Astrocyte (in vitro differentiated cells and primary cell): ENCODE measurements around the gene TRPM4. TPM values are rescaled to one million over a fixed set of nuclear protein-coding genes. Genes with fewer than 3 reads are reported as not detected.

Source experiments
- DNase-seq: peaks from one replicate; pipeline ENCODE4 v3.0.0-alpha.2; 2010; ENCODE audit warnings: low read depth
- FAIRE-seq: peaks from 2 replicates; lab custom pipeline; 2011; peaks lifted over from hg19 to GRCh38; lab: Jason Lieb, UNC
- H2AFZ ChIP-seq: 2 replicates; pipeline ENCODE4 v1.6.0; 2012; ENCODE audit warnings: low read depth, low read length, inconsistent platforms
- H3K27ac ChIP-seq: 2 replicates; pipeline ENCODE4 v1.5.1; 2011; ENCODE audit warnings: low read depth, low read length, inconsistent platforms
- H3K27me3 ChIP-seq: 2 replicates; pipeline ENCODE4 v1.6.0; 2011; ENCODE audit warnings: low read length, inconsistent platforms; ENCODE audit not compliant: insufficient read depth
- H3K36me3 ChIP-seq: 2 replicates; pipeline ENCODE4 v1.5.1; 2011; ENCODE audit warnings: low read length, inconsistent platforms; ENCODE audit not compliant: insufficient read depth
- H3K4me1 ChIP-seq: 2 replicates; pipeline ENCODE4 v1.5.1; 2011; ENCODE audit warnings: low read length, inconsistent platforms; ENCODE audit not compliant: insufficient read depth
- H3K4me2 ChIP-seq: 2 replicates; pipeline ENCODE4 v1.6.0; 2012; ENCODE audit warnings: low read length, inconsistent platforms
- H3K4me3 ChIP-seq: 2 replicates; pipeline ENCODE4 v1.5.1; 2011; ENCODE audit warnings: low read depth, mild to moderate bottlenecking, low read length, inconsistent platforms; ENCODE audit not compliant: insufficient read depth
- H3K79me2 ChIP-seq: 2 replicates; pipeline ENCODE4 v1.6.0; 2012; ENCODE audit warnings: mild to moderate bottlenecking, low read length, inconsistent platforms; ENCODE audit not compliant: insufficient read depth
- H3K9ac ChIP-seq: 2 replicates; pipeline ENCODE4 v1.6.0; 2012; ENCODE audit warnings: mild to moderate bottlenecking, low read length, inconsistent platforms
- H3K9me3 ChIP-seq: 2 replicates; pipeline ENCODE4 v1.5.1; 2012; ENCODE audit warnings: low read depth, mild to moderate bottlenecking, low read length, inconsistent platforms; ENCODE audit not compliant: insufficient read depth
- H4K20me1 ChIP-seq: 2 replicates; pipeline ENCODE4 v1.6.0; 2012; ENCODE audit warnings: low read length, inconsistent platforms; ENCODE audit not compliant: insufficient read depth
- H3K27ac Mint-ChIP-seq: one replicate; pipeline ENCODE4 v1.8.0; 2021; ENCODE audit warnings: mild to moderate bottlenecking, mixed read lengths; ENCODE audit not compliant: unreplicated experiment
- H3K27me3 Mint-ChIP-seq: one replicate; pipeline ENCODE4 v1.8.0; 2021; ENCODE audit warnings: low read depth, mixed read lengths; ENCODE audit not compliant: unreplicated experiment
- H3K36me3 Mint-ChIP-seq: one replicate; pipeline ENCODE4 v1.8.0; 2021; ENCODE audit warnings: low read depth, mixed read lengths; ENCODE audit not compliant: unreplicated experiment
- H3K4me1 Mint-ChIP-seq: one replicate; pipeline ENCODE4 v1.8.0; 2021; ENCODE audit warnings: low read depth, mixed read lengths; ENCODE audit not compliant: unreplicated experiment
- H3K4me3 Mint-ChIP-seq: one replicate; pipeline ENCODE4 v1.8.0; 2021; ENCODE audit warnings: mild to moderate bottlenecking, moderate library complexity, mixed read lengths; ENCODE audit not compliant: unreplicated experiment
- H3K9me3 Mint-ChIP-seq: one replicate; pipeline ENCODE4 v1.8.0; 2021; ENCODE audit warnings: mild to moderate bottlenecking, mixed read lengths; ENCODE audit not compliant: unreplicated experiment
- CTCF ChIP-seq: IDR thresholded peaks from 2 replicates; pipeline ENCODE4 v1.5.1; 2011; ENCODE audit warnings: low read depth, mild to moderate bottlenecking, inconsistent platforms, low read length, moderate library complexity; ENCODE audit not compliant: insufficient read depth
- EZH2 ChIP-seq: IDR thresholded peaks from 2 replicates; pipeline ENCODE4 v1.6.1; 2012; ENCODE audit warnings: mild to moderate bottlenecking, low read length, inconsistent platforms; ENCODE audit not compliant: insufficient read depth
- total RNA-seq: library from RNA; stranded (reverse); gene quantifications from 2 replicates; pipeline ENCODE4 v1.2.1, GENCODE V29; 2021

The TRPM4 gene
- total RNA-seq, 1 donor from 2014 or later, result 26.3 TPM

DNA sequence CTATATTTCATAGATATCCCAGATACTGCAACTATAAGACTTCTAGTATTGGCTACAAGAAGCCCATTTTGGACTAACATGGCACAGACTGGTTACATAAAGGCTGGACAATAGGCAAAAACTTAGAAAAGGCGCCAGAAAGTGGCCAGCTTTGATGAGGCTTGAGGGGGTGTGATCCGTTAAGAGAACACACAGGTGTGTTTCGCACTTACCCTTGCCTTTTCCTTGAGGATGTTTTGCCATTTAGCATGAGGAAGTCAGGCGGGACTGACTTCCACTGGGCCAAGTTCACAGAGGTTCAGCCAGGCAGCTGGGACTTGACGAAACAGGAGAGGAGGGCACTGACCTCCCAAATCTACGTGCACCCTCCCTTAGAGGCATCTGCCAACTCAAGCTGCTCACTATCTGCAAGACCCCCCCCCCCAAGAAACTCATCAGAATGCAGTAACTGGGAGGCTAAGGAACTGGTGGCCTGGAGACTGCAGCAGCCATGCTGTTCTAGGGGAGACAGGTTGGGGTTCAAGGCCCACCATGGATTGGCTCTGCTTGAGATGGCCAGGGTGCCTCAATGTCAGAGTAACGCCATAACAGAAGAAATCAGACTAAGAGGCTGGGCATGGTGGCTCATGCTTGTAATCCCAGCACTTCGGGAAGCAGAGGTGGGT, 47.9 kb upstream of the TRPM4 start:
- Mint-ChIP-seq H3K4me3 (no peak overlapping the region), H3K9me3 (peaks cover 2% of the 10 kb centered on the region), H3K27me3 (no peaks in the 10 kb centered on the region), H3K4me1 (peaks cover 19% of the 10 kb centered on the region), H3K27ac (no peak overlapping the region), H3K36me3 (peaks cover 32% of the 10 kb centered on the region)
- Histone ChIP-seq H4K20me1 (peaks cover 58% of the 10 kb centered on the region), H3K9ac (no peak overlapping the region), H3K36me3 (peaks cover 23% of the 10 kb centered on the region), H3K79me2 (peaks cover 13% of the 10 kb centered on the region), H3K4me1 (peaks cover 17% of the 10 kb centered on the region), H3K4me2 (no peak overlapping the region), H3K9me3 (no peaks in the 10 kb centered on the region), H3K4me3 (no peak overlapping the region), H3K27ac (no peak overlapping the region), H2AFZ (no peak overlapping the region), H3K27me3 (no peaks in the 10 kb centered on the region)
- DNase-seq (no peak), FAIRE-seq (no peak)
- no peak for TF ChIP-seq CTCF
- TF ChIP-seq EZH2, result no peak

GRCh38 chr19:49110567-49110966, 47.0 kb upstream of the TRPM4 start:
- Histone ChIP-seq H3K4me3 (no peak overlapping the region), H3K4me2 (peak overlapping the region; percentile 0), H3K9me3 (no peaks in the 10 kb centered on the region), H3K79me2 (peaks cover 13% of the 10 kb centered on the region), H3K4me1 (peaks cover 17% of the 10 kb centered on the region), H3K36me3 (peaks cover 16% of the 10 kb centered on the region), H4K20me1 (peaks cover 56% of the 10 kb centered on the region), H3K27me3 (no peaks in the 10 kb centered on the region), H3K9ac (no peak overlapping the region), H3K27ac (no peak overlapping the region), H2AFZ (no peak overlapping the region)
- TF ChIP-seq EZH2 (no peak), CTCF (no peak)
- Mint-ChIP-seq H3K9me3 (peaks cover 2% of the 10 kb centered on the region), H3K27me3 (no peaks in the 10 kb centered on the region), H3K4me1 (peaks cover 19% of the 10 kb centered on the region), H3K27ac (peak overlapping the region; percentile 71), H3K4me3 (peak overlapping the region; percentile 52), H3K36me3 (peaks cover 24% of the 10 kb centered on the region)
- DNase-seq (peak; percentile 47), FAIRE-seq (no peak)
